GM12891 (cell line): ENCODE data around the gene CYYR1.

Source experiments
- PAX5 ChIP-seq: IDR thresholded peaks from 2 replicates; pipeline ENCODE4 v1.6.1; 2011; ENCODE audit warnings: low read length, moderate library complexity, mild to moderate bottlenecking; ENCODE audit not compliant: insufficient read depth, severe bottlenecking
- POLR2A ChIP-seq: IDR thresholded peaks from 2 replicates; pipeline ENCODE4 v1.6.1; 2011; ENCODE audit warnings: low read depth, low read length, control low read depth
- POLR2AphosphoS5 ChIP-seq: IDR thresholded peaks from 2 replicates; pipeline ENCODE4 v1.6.1; 2011; ENCODE audit warnings: low read depth, low read length, control low read depth
- SPI1 ChIP-seq: IDR thresholded peaks from 2 replicates; pipeline ENCODE4 v1.6.1; 2011; ENCODE audit warnings: low read depth, low read length, control low read depth
- TAF1 ChIP-seq: IDR thresholded peaks from 2 replicates; pipeline ENCODE4 v1.6.1; 2011; ENCODE audit warnings: low read depth, low read length, control low read depth

DNA sequence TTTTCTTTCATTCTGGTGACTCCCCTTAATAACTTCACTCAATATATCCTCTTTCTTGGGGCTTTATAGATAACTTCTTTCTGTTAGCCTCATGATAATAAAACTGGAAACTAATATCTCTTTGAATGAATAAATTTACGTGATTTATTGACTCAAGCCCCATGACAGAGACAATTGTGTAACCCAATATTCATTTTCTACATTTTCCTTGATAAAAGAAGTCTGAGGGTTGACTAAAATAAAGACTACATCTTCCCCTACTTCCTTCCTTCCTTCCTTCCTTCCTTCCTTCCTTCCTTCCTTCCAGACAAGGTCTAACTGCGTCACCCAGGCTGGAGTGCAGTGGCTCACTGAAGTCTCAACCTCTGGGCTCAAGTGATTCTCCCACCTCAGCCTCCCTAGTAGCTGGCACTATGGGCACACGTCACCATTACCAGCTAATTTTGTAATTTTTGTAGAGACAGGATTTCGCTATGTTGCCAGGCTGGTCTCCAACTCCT is 85.1 kb downstream of the CYYR1 start:
- TF ChIP-seq POLR2A, result no peak
- TF ChIP-seq TAF1, result no peak
- no peak for TF ChIP-seq POLR2AphosphoS5
- no peak for TF ChIP-seq PAX5
- TF ChIP-seq SPI1, result no peak
